ENCODE measurements around the gene FZD2. TPM values are rescaled to one million over a fixed set of nuclear protein-coding genes. Genes with fewer than 3 reads are reported as not detected.

Gene FZD2
- polyA plus RNA-seq, 1 donor = 14.5 TPM

- no peak for DNase-seq (ENCODE audit: low read depth)
Observed at GRCh38 chr17:44607836-44608690, 50.8 kb downstream of the FZD2 start.

- no peak for DNase-seq (ENCODE audit: low read depth)
Observed at GRCh38 chr17:44608727-44609435, 51.6 kb downstream of the FZD2 start.

- DNase-seq (ENCODE audit: low read depth) = no peak
Observed at GRCh38 chr17:44610331-44610730, 53.0 kb downstream of the FZD2 start.

Other genes with a start within 250 kb of the FZD2 start
- gene RUNDC3A, start 248.9 kb upstream of the FZD2 start, polyA plus RNA-seq (ENCODE audit: insufficient read length) = 2.0 TPM
- gene SLC25A39, start 232.7 kb upstream of the FZD2 start, polyA plus RNA-seq (ENCODE audit: insufficient read length) = 54.3 TPM
- 218 TPM for gene GRN, start 212.2 kb upstream of the FZD2 start, polyA plus RNA-seq (ENCODE audit: insufficient read length)
- 105 TPM for gene FAM171A2, start 193.6 kb upstream of the FZD2 start, polyA plus RNA-seq (ENCODE audit: insufficient read length)
- 2.9 TPM for gene ITGA2B, start 167.8 kb upstream of the FZD2 start, polyA plus RNA-seq (ENCODE audit: insufficient read length)
- gene GPATCH8, start 54.1 kb upstream of the FZD2 start, polyA plus RNA-seq (ENCODE audit: insufficient read length) = 28.2 TPM
- 1.9 TPM for gene MEIOC, start 99.0 kb downstream of the FZD2 start, polyA plus RNA-seq (ENCODE audit: insufficient read length)
- gene CCDC43, start 132.3 kb downstream of the FZD2 start, polyA plus RNA-seq (ENCODE audit: insufficient read length) = 28.2 TPM
- gene DBF4B, start 151.2 kb downstream of the FZD2 start, polyA plus RNA-seq (ENCODE audit: insufficient read length) = 8.2 TPM
- gene ADAM11, start 201.5 kb downstream of the FZD2 start, polyA plus RNA-seq (ENCODE audit: insufficient read length) = 1.8 TPM